SK-N-SH (cell line): Measurements from ENCODE around the gene SF3A2. TPM values are rescaled to one million over a fixed set of nuclear protein-coding genes. Genes with fewer than 3 reads are reported as not detected.

Experiments
- CTCF ChIA-PET: fragments of 300-600, 350-600 bp; formaldehyde crosslinking; extraction: SDS; loops from one replicate; lab custom pipeline; 2021; lab: Yijun Ruan, JAX
- POLR2A ChIA-PET: fragments of 350-600 bp; sonication (Branson Sonifier 250); formaldehyde crosslinking; extraction: SDS; loops from one replicate; lab custom pipeline; 2020; ENCODE audit warnings: antibody characterized with exemption, inconsistent platforms; lab: Yijun Ruan, JAX
- DNase-seq: peaks from one replicate; pipeline ENCODE4 v3.0.0; 2012
- H2AFZ ChIP-seq: fragments of 200-600 bp; sonication (generic); 2 replicates; pipeline ENCODE4 v1.8.1; 2016; ENCODE audit warnings: antibody characterized with exemption, mild to moderate bottlenecking, low read depth
- H3F3A ChIP-seq: fragments of 200-600 bp; sonication (generic); replicated peaks from 2 replicates; pipeline ENCODE3; 2016; ENCODE audit warnings: antibody characterized with exemption, mild to moderate bottlenecking; ENCODE audit not compliant: insufficient read depth
- H3K27ac ChIP-seq, 2 experiments: fragments of 200-500 bp in 1 of 2; fragments of 200-600 bp in 1 of 2; sonication (Bioruptor generic) in 1 of 2; sonication (generic), shearing (Covaris generic) in 1 of 2; 2 replicates each; pipeline versions ENCODE4 v1.5.1 to v1.6.1; 2014 to 2016; ENCODE audit warnings: low read depth in 2 of 2, inconsistent platforms in 1 of 2, low read length in 1 of 2, mild to moderate bottlenecking in 1 of 2, mixed read lengths in 1 of 2
- H3K27me3 ChIP-seq: fragments of 200-600 bp; sonication (generic), shearing (Covaris generic); 2 replicates; pipeline ENCODE4 v1.6.1; 2016; ENCODE audit warnings: mixed run types; ENCODE audit not compliant: insufficient read depth
- H3K36me3 ChIP-seq, 2 experiments: fragments of 200-500 bp in 1 of 2; fragments of 200-600 bp in 1 of 2; sonication (Bioruptor generic) in 1 of 2; sonication (generic) in 1 of 2; replicated peaks in 1 of 2; 2 replicates each; pipeline versions ENCODE3 to v1.5.1; 2014 to 2016; ENCODE audit warnings: low read length in 1 of 2, mild to moderate bottlenecking in 1 of 2; ENCODE audit not compliant: insufficient read depth in 2 of 2, control insufficient read depth in 1 of 2
- H3K4me1 ChIP-seq, 2 experiments: fragments of 200-500 bp in 1 of 2; fragments of 200-600 bp in 1 of 2; sonication (Bioruptor generic) in 1 of 2; sonication (generic), shearing (Covaris generic) in 1 of 2; 2 replicates each; pipeline versions ENCODE4 v1.5.1 to v1.6.1; 2014 to 2016; ENCODE audit warnings: low read depth in 1 of 2, low read length in 1 of 2, mixed run types in 1 of 2; ENCODE audit not compliant: insufficient read depth in 2 of 2, control insufficient read depth in 1 of 2
- H3K4me2 ChIP-seq: fragments of 200-600 bp; sonication (generic), shearing (Covaris generic); 2 replicates; pipeline ENCODE4 v1.6.1; 2017; ENCODE audit warnings: mixed run types
- H3K4me3 ChIP-seq, 2 experiments: fragments of 200-500 bp in 1 of 2; fragments of 200-600 bp in 1 of 2; sonication (Bioruptor generic) in 1 of 2; sonication (generic), shearing (Covaris generic) in 1 of 2; 2 replicates each; pipeline versions ENCODE4 v1.5.1 to v1.8.1; 2014 to 2016; ENCODE audit warnings: low read depth in 2 of 2, inconsistent platforms in 1 of 2, low read length in 1 of 2, mild to moderate bottlenecking in 1 of 2, mixed read lengths in 1 of 2, moderate library complexity in 1 of 2
- H3K79me2 ChIP-seq: fragments of 200-600 bp; sonication (generic); 2 replicates; pipeline ENCODE4 v1.8.1; 2017; ENCODE audit warnings: mild to moderate bottlenecking; ENCODE audit not compliant: insufficient read depth
- H3K9ac ChIP-seq: fragments of 200-600 bp; sonication (generic); 2 replicates; pipeline ENCODE4 v1.6.1; 2017; ENCODE audit warnings: mixed run types
- H3K9me2 ChIP-seq: fragments of 200-600 bp; sonication (generic); 2 replicates; pipeline ENCODE4 v1.6.1; 2017; ENCODE audit warnings: mixed run types
- H3K9me3 ChIP-seq: fragments of 200-600 bp; sonication (generic); 2 replicates; pipeline ENCODE4 v1.6.1; 2017; ENCODE audit warnings: mixed run types, mild to moderate bottlenecking, moderate library complexity
- H4K20me1 ChIP-seq: fragments of 200-600 bp; sonication (generic); 2 replicates; pipeline ENCODE4 v1.6.1; 2017; ENCODE audit warnings: mild to moderate bottlenecking, mixed run types; ENCODE audit not compliant: insufficient read depth
- CHD2 ChIP-seq: fragments of 150-350 bp; IDR thresholded peaks from 2 replicates; pipeline ENCODE4 v1.6.1; 2018; ENCODE audit warnings: low read length; ENCODE audit not compliant: partially characterized antibody
- ELF1 ChIP-seq: IDR thresholded peaks from 2 replicates; pipeline ENCODE4 v1.4.0; 2012
- EZH2phosphoT487 ChIP-seq: fragments of 200-600 bp; sonication (generic); IDR thresholded peaks from 2 replicates; pipeline ENCODE4 v1.6.1; 2017; ENCODE audit warnings: low read depth, mixed run types, mild to moderate bottlenecking, antibody characterized with exemption, moderate library complexity, borderline replicate concordance
- FOSL2 ChIP-seq: IDR thresholded peaks from 2 replicates; pipeline ENCODE4 v1.4.0; 2012; ENCODE audit warnings: low read depth, mild to moderate bottlenecking, moderate library complexity, borderline replicate concordance
- FOXJ3 ChIP-seq: sonication (generic); formaldehyde crosslinking; IDR thresholded peaks from 2 replicates; pipeline ENCODE4 v1.5.1; 2020; ENCODE audit warnings: mild to moderate bottlenecking, missing genetic modification reagents
- GATA2 ChIP-seq: sonication (generic); formaldehyde crosslinking; IDR thresholded peaks from 2 replicates; pipeline ENCODE4 v1.5.0; 2020; ENCODE audit warnings: mild to moderate bottlenecking, missing genetic modification reagents
- IRF3 ChIP-seq: fragments of 150-350 bp; IDR thresholded peaks from 2 replicates; pipeline ENCODE4 v1.6.1; 2016; ENCODE audit warnings: mild to moderate bottlenecking, low read depth, low read length
- JUND ChIP-seq: IDR thresholded peaks from 2 replicates; pipeline ENCODE4 v1.4.0; 2012
- MAX ChIP-seq: IDR thresholded peaks from 2 replicates; pipeline ENCODE4 v1.4.0; 2012; ENCODE audit warnings: low read depth
- RCOR1 ChIP-seq: fragments of 150-350 bp; IDR thresholded peaks from 2 replicates; pipeline ENCODE4 v1.6.1; 2017; ENCODE audit warnings: antibody characterized with exemption, low read length
- REST ChIP-seq: IDR thresholded peaks from 2 replicates; pipeline ENCODE4 v1.6.1; 2012; ENCODE audit warnings: mild to moderate bottlenecking, low read depth, low read length, moderate library complexity
- RFX5 ChIP-seq: IDR thresholded peaks from 2 replicates; pipeline ENCODE4 v1.6.1; 2012; ENCODE audit warnings: mild to moderate bottlenecking, improper control_type of control experiment, low read length
- RXRA ChIP-seq: IDR thresholded peaks from 2 replicates; pipeline ENCODE4 v1.4.0; 2012; ENCODE audit warnings: low read depth, mild to moderate bottlenecking, borderline replicate concordance
- SMC3 ChIP-seq: IDR thresholded peaks from 2 replicates; pipeline ENCODE4 v1.6.1; 2012; ENCODE audit warnings: low read depth, low read length, improper control_type of control experiment
- TEAD4 ChIP-seq: IDR thresholded peaks from 2 replicates; pipeline ENCODE4 v1.4.0; 2012; ENCODE audit warnings: mild to moderate bottlenecking, borderline replicate concordance; ENCODE audit not compliant: insufficient read depth
- USF2 ChIP-seq: fragments of 150-350 bp; IDR thresholded peaks from 2 replicates; pipeline ENCODE4 v1.6.1; 2017; ENCODE audit warnings: antibody characterized with exemption, low read length, low read depth, borderline replicate concordance
- YY1 ChIP-seq: IDR thresholded peaks from 2 replicates; pipeline ENCODE4 v1.4.0; 2012; ENCODE audit warnings: low read depth, mild to moderate bottlenecking
- WGBS: methylation state at CpG from one replicate; pipeline ENCODE4 v1.1.6; 2017; ENCODE audit warnings: low lambda C conversion rate; 5-methylcytosine and 5-hydroxymethylcytosine counted together
- polyA plus RNA-seq, 3 experiments: library from polyadenylated mRNA; depleted of rRNA; stranded (reverse); fragments of >200 nt; gene quantifications; 2 replicates each; pipeline ENCODE4 v1.2.3, GENCODE V29; 2012

The SF3A2 gene
- polyA plus RNA-seq, 1 of the 3 experiments (the other 2 are of a cell fraction) = 55.8 TPM

GRCh38 chr19:2216361-2217225, 20.0 kb upstream of the SF3A2 start (continued):
- TF ChIP-seq YY1 (no peak), RCOR1 (no peak), TEAD4 (no peak), EZH2phosphoT487 (no peak), RXRA (no peak), USF2 (no peak), MAX (no peak), CHD2 (no peak), IRF3 (no peak), FOXJ3 (CRISPR knock-in tag) (no peak), SMC3 (no peak)
- TF ChIP-seq, all 33 proteins: peak for 0

- H3K4me2 ChIP-seq = no peak overlapping the region
- H3K4me3 ChIP-seq = no peak overlapping the region
- H3K9ac ChIP-seq = no peak overlapping the region
- H3K9me3 ChIP-seq = no peaks in the 10 kb centered on the region
- H3F3A ChIP-seq = no peaks in the 10 kb centered on the region
- 98% methylated on average over 19 of the region's 22 CpGs for WGBS
- H3K36me3 ChIP-seq = peaks cover 0 to 67% of the 10 kb centered on the region in 2 experiments
- ChIA-PET POLR2A (no interaction called here), CTCF (interaction anchor here (1.0 to 2.2 kb wide), 3 partner anchors 18 to 98 kb away, joined by 3 to 9 read pairs (median 3); no protein-coding TSS in a partner anchor)
- no peaks in the 10 kb centered on the region for H3K79me2 ChIP-seq
- no peaks in the 10 kb centered on the region for H3K9me2 ChIP-seq
- TF ChIP-seq RFX5 (no peak), JUND (no peak), MAX (no peak), GATA2 (no peak), FOXJ3 (CRISPR knock-in tag) (no peak), SMC3 (no peak), ELF1 (no peak), FOSL2 (no peak), REST (no peak), USF2 (no peak)
- H2AFZ ChIP-seq = no peak overlapping the region
- H3K27ac ChIP-seq = no peak overlapping the region
- H3K27me3 ChIP-seq = no peaks in the 10 kb centered on the region
- DNase-seq = no peak
- H3K4me1 ChIP-seq = peaks cover 0 to 13% of the 10 kb centered on the region in 2 experiments; a peak in 1 of 4 replicates
- H4K20me1 ChIP-seq = no peaks in the 10 kb centered on the region
These were observed 19.0 kb upstream of the SF3A2 start for GRCh38 chr19:2217591-2217990.
